GM13977 (cell line): ENCODE results near the gene SOCS1.

Experiments used
- DNase-seq: peaks from one replicate; pipeline ENCODE4 v3.0.0; 2012; ENCODE audit warnings: low spot score
- in situ Hi-C: fragments of 300-500 bp; cut with MboI; formaldehyde crosslinking; loops from one replicate; pipeline ENCODE4 v1.12.0; 2022; ENCODE audit warnings: low sequenced_read_pairs, low pct_unique_long_range_greater_than_20kb, mixed read lengths, inconsistent platforms; ENCODE audit not compliant: unreplicated experiment
- TF ChIP-seq, protein P1 (sequence below): IDR thresholded peaks from 2 replicates; pipeline ENCODE4 v1.5.1; 2012; ENCODE audit warnings: mild to moderate bottlenecking, control low read depth; ENCODE audit not compliant: insufficient read depth; ENCODE audit errors: extremely low read depth, missing control alignments

The SOCS1 gene

DNA sequence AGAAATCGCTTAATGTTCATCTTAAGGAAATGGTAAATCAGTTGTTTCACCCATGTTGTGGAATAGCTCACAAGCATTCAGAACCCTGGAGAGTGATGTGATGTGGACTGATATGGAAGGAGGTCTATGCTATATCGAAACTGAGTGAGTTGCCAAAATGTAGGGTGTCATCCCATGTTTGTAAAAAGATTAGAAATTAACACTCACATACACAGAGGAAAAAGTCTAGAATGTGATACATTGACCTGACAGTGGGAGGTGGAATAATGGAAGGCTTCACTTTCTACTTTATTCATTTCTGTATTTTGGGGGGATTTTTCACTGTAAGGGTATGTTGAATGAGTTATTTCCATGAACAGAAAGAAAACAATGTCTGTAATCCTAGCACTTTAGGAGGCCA, 29.8 kb upstream of the SOCS1 start:
- DNase-seq, result no peak
- TF ChIP-seq, protein P1, sequence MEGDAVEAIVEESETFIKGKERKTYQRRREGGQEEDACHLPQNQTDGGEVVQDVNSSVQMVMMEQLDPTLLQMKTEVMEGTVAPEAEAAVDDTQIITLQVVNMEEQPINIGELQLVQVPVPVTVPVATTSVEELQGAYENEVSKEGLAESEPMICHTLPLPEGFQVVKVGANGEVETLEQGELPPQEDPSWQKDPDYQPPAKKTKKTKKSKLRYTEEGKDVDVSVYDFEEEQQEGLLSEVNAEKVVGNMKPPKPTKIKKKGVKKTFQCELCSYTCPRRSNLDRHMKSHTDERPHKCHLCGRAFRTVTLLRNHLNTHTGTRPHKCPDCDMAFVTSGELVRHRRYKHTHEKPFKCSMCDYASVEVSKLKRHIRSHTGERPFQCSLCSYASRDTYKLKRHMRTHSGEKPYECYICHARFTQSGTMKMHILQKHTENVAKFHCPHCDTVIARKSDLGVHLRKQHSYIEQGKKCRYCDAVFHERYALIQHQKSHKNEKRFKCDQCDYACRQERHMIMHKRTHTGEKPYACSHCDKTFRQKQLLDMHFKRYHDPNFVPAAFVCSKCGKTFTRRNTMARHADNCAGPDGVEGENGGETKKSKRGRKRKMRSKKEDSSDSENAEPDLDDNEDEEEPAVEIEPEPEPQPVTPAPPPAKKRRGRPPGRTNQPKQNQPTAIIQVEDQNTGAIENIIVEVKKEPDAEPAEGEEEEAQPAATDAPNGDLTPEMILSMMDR, result no peak
- in situ Hi-C loops, result no loop called here

DNA sequence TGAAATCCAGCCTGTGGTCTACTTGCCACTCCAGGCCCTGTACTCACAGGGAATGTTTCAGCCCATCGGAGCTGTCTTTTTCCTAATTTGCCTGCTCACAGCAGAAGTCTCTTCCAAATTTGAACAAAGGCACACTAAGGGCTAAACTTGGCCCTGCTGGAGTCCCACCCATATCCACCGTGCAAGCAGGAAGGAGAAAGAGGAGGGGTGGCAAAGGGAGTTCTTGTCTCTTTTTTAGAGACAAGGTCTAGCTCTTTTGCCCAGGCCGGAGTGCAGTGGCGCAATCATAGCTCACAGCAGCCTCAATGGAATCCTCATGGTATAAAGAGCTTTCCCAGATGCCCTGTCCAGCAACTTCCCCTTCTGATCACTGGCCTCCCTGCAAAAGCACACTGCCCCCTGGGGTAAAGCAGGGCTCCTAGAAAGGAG, 27.8 kb upstream of the SOCS1 start:
- TF ChIP-seq, protein P1, result no peak
- in situ Hi-C loops, result no loop called here
- no peak for DNase-seq

DNA sequence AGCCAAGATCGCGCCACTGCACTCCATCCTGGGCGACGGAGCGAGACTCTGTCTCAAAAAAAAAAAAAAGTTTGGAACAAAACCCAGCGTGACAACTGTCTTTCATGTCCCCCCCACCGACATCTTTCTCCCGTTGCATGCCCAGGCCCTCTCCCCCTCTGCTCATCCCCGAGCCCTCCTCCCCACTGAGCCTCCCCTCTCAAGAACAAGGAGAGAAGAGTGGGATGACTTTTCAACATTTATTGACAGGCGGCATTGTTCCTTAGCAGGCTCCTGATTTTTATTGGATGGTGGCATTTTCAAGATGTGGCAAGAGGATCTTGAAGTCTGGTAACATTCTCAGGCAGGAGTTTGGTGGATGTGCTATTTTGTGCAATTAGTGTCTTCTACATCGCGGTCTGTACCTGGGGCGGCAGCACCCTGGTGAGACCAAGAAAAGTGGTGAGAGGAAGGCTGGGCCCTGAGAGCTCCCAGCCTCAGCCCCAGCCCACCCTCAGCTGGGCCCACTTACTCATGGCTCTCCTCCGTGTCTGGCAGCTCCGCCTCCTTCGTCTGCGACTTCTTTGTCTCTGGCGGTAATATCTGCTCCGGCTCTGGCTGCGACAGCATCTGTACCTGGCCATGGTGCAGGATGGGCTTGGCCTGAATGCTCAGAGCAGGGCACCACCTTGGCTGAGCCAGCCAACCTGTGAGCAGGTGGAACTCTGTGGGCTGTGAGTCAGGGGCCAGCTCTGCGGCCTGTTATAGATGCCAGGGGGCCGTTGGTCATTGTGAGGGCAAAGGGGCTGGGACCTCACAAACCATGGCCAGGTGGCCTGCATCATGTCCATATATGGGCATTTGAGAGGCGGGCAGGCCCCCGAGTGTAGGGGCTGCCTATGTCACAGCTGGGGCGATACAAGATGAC, 24.9 kb upstream of the SOCS1 start, which contains the start of gene PRM1:
Gene PRM1 (minus strand): TSS at position 715 of the 907 bp plus-strand sequence. CDS start 92 bp downstream, at position 623.
- TF ChIP-seq, protein P1, result no peak
- in situ Hi-C loops, result no loop called here
- DNase-seq, result no peak

DNA sequence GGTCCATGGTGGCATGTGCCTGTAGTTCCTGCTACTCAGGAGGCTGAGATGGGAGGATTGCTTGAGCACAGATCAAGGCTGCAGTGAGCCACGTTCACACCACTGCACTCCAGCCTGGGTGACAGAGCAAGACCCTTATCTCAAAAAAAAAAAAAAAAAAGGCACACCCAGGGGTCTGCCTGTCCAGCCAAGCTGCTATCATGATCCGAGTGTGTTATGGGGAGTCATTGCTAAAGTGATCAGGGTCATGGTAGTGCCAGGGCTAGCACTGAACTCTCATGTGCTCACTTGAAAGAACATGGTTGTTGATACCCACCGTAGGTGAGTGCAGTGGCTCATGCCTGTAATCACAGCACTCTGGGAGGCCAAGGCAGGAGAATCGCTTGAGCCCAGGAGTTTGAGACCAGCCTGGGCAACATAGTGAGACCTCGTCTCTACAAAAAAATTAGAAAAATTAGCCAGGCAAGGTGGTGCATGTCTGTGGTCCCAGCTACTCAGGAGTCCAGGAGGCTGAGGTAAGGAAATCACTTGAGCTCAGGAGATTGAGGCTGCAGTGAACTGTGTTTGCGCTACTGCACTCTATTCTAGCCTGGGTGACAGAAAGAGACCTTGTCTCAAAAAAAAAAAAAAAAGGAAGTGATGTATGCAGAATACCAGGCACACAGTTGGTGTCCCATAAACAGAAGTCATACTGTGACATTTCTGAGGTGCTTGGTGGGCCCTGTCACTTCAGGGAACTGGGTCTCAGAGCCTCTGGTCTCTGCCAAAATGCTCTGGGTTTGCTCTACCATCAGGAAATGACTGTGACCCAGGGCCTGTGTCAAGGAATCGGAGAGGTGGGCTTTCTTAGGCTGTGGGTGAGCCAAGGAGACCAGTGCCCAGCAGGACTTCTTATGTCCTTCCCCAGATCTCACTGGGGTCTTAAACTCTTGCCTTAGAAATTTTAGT, 23.0 kb upstream of the SOCS1 start:
- in situ Hi-C loops, result no loop called here
- no peak for DNase-seq

DNA sequence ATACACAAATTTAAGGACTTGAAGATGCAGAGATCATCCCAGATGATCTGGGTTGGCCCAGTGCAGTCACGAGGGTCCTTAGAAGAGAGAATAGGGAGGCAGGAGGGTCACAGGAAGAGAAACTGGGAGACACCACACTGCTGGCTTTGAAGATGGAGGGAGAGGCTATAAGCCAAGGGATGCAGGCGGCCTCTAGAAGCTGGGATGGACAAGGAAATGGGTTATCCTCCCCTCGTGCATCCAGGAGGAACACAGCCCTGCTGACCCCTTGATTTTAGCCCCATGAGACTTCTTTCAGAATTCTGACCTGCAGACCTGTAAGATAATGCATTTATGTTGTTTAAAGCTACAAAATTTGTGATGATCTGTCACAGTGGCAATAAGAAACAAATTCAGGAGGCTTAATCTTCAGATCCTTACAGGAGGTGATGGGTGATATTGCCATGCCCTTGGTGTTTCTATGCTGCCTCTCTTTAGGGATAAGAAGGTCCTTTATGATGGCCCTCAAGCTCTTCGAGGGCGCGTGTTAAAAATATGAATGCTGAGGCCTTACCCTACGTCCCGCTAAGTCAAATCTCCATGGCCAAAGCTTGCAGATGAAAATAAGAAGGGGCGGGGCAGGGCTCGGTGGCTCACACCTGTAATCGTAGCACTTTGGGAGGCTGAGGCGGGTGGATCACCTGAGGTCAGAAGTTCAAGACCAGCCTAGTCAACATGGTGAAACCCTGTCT, 21.8 kb upstream of the SOCS1 start:
- in situ Hi-C loops, result no loop called here
- TF ChIP-seq, protein P1, result no peak

More for the DNA sequence above, 23.0 kb upstream of the SOCS1 start:
- TF ChIP-seq, protein P1, result no peak

DNA sequence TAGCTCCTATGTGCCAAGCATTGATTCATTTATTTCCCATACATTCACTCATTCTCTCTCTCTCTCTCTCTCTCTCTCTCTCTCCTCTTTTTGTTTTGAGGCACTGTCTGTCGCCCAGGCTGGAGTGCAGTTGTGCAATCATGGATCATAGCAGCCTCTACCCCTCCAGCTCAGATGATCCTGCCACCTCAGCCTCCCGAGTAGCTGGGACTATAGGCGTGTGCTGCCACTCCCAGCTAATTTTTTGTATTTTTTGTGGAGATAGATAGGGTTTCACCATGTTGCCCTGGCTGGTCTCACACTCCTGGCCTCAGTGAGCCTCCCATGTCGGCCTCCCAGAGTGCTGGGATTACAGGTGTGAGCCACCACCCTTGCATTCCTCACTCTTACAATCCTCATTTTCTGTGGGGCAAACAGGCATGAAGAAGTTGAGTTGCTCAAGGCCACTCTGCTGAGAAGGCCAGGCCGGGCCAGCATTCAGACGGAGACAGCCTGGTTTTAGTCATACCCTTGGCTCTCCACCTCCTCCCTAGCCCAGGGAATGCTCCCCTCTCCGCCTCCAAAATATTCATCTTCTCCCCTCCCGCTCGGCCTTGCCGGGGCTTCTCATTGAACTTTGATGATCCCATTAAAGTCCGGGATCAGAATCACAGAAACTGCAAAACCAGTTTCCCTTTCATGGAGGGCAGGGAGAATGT, 21.0 kb upstream of the SOCS1 start:
- in situ Hi-C loops, result no loop called here
- no peak for DNase-seq
- TF ChIP-seq, protein P1, result no peak

More for the DNA sequence above, 21.8 kb upstream of the SOCS1 start:
- DNase-seq, result no peak
